ENCODE results near the gene SIK3.

Gene SIK3

DNA sequence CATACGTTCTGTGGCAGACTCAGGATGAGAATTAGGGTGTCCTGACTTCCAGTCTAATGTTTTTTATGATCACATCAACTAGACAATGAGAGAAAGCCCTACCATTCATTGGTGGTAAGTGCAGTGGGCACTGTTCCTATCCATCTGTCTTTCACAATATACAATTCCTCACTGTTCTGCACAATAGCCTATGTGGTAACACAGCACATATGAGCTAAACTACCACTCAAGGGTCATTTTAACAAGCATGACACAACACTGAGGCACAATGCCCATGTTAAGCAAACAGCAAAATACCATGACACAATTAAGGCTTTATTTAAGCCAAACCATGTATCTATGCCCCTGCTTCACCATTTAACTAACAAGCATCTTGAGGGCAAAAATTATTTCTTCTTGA is 52.3 kb downstream of the SIK3 start:
- no peak for DNase-seq (ENCODE audit: low spot score)
- TF ChIP-seq, protein P1, sequence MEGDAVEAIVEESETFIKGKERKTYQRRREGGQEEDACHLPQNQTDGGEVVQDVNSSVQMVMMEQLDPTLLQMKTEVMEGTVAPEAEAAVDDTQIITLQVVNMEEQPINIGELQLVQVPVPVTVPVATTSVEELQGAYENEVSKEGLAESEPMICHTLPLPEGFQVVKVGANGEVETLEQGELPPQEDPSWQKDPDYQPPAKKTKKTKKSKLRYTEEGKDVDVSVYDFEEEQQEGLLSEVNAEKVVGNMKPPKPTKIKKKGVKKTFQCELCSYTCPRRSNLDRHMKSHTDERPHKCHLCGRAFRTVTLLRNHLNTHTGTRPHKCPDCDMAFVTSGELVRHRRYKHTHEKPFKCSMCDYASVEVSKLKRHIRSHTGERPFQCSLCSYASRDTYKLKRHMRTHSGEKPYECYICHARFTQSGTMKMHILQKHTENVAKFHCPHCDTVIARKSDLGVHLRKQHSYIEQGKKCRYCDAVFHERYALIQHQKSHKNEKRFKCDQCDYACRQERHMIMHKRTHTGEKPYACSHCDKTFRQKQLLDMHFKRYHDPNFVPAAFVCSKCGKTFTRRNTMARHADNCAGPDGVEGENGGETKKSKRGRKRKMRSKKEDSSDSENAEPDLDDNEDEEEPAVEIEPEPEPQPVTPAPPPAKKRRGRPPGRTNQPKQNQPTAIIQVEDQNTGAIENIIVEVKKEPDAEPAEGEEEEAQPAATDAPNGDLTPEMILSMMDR (IDR thresholded peaks at IDR 0.05; ENCODE audit: extremely low read depth, missing control alignments) = no peak

DNA sequence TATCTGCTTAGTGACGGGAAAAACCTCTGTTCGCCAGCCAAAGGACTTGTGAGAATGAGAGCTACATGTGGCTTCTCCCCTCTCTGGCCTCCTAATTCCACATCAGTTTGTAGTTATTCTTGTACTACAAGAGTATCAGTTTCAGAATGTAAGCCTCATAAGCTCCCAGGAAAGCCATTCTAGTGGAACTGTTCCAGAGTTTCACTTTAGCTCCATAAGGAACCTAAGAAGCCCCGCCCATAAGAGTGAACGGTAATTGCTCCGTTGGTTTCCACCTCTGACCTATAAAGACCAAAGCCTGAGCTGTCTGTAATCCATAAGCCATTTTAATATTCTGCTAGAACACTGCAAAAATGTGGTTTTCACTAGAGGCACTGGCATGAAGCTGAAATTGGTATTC is 53.0 kb downstream of the SIK3 start:
- TF ChIP-seq, protein P1 (IDR thresholded peaks at IDR 0.05; ENCODE audit: extremely low read depth, missing control alignments) = no peak
- no peak for DNase-seq (ENCODE audit: low spot score)

DNA sequence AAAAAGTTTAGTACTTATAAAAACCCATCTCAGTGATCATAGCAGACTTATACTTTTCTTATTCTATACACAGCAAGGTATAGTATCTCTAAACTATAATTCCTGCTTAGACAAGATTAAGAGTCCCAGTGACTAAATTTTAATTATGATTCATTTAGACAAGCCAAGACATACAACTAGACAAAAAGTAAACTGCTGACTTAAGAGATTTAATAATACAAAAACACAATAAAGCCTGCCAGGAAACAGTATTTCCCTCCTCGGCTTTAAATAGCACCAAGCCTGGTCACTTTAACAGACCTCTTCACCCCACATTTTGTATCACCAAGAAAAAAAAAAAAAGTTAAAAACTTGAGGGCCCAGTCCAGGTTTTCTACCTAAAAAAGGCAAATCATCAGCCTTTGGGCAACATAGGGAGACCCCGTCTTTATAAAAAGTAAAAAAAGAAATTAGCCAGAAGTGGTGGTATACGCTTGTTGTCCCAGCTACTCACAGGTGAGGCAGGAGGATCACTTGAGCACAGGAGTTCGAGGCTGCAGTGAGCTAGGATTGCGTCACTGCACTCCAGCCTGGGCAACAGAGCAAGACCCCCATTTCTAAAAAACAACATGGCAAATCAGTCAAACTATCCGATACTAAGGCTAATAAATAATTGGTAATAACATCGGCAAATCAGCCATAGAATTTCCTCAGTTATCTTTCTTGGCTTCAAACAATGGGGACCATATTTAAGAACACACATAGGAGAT is 53.8 kb downstream of the SIK3 start:
- TF ChIP-seq, protein P1 (IDR thresholded peaks at IDR 0.05; ENCODE audit: extremely low read depth, missing control alignments) = no peak
- no peak for DNase-seq (ENCODE audit: low spot score)

DNA sequence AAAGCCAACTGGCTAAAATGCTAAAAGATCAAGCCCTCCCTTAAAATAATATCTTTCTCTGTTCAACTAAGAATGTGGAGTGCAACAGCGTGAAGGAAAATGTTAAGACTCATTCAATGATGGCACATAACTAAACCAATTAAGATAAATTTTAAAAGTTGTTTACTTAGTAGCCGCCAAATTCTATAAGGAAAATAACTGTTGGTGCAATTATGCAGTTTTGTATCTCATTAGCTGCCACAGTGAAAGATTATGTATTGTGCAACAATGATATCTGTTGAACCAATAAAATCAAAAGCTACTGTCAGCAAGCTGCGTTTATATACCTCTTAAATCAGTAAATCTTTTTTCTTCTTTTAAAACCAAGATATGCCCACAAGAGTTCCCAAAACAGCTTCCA is 55.5 kb downstream of the SIK3 start:
- TF ChIP-seq, protein P1 (IDR thresholded peaks at IDR 0.05; ENCODE audit: extremely low read depth, missing control alignments) = no peak
- no peak for DNase-seq (ENCODE audit: low spot score)

DNA sequence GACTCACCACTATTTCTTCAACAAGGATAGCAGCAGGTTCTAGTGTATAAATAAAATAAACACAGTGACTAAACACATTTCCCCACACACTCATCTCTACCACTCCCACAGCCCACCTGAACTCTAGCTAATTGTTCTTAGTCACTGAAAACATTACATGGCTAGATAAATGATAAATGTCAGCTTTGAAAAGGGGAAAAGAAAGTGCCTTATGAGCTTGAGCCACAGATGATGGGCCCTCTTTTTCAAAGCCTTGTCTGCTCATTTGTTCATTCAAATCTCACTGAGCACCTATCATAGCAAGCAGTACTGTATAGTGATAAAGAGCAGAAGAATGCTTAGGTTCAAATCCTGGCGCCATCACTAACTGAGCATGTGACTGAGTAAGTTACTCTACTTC is 58.3 kb downstream of the SIK3 start:
- TF ChIP-seq, protein P1 (IDR thresholded peaks at IDR 0.05; ENCODE audit: extremely low read depth, missing control alignments) = no peak
- no peak for DNase-seq (ENCODE audit: low spot score)

DNA sequence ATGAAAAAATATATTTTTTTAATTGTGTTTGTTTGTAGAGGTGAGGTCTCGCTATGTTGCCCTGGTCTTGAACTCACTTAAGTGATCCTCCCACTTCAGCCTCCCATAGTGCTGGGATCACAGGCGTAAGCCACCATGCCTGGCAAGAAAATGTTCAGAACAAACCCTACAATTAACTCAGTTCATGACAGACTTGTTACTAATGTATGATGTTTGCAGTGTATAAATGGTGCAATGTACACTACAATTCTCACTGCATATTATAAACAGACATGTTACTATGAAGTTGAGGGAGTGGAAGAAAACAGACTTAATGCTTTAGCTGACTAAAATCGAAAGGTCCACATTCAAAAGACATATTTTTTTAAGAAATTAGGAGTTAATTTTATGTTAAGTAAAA is 59.0 kb downstream of the SIK3 start:
- no peak for DNase-seq (ENCODE audit: low spot score)
- TF ChIP-seq, protein P1 (IDR thresholded peaks at IDR 0.05; ENCODE audit: extremely low read depth, missing control alignments) = no peak

DNA sequence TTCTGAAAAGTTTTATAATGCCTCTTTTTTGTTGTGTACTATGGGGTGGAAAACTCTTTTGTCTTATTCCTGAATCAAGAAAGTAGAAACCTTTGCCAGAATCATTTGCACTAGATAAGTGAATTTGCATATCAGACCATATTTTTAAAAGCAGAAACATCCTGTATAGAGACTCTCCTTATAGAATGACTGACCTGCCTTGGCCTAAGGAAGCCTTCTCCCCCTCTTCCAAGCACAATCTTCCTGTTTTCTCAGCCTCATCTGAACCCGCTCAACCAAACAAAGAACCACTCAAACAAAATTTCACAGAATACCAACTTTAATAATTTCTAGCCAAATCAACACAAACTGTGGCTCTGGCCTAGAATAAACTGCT is 60.3 kb downstream of the SIK3 start:
- TF ChIP-seq, protein P1 (IDR thresholded peaks at IDR 0.05; ENCODE audit: extremely low read depth, missing control alignments) = no peak
- DNase-seq (ENCODE audit: low spot score) = no peak

Data from GM20000 (cell line).